ENCODE measurements around the gene STK39. TPM values are rescaled to one million over a fixed set of nuclear protein-coding genes. Genes with fewer than 3 reads are reported as not detected.
A peak's percentile ranks its signal among the peaks of the same experiment; 100 is the strongest.

STK39 gene
- total and polyA plus RNA-seq, 2 of the 4 experiments (the other 2 are of a cell fraction): 11.8 to 16.4 TPM

DNA sequence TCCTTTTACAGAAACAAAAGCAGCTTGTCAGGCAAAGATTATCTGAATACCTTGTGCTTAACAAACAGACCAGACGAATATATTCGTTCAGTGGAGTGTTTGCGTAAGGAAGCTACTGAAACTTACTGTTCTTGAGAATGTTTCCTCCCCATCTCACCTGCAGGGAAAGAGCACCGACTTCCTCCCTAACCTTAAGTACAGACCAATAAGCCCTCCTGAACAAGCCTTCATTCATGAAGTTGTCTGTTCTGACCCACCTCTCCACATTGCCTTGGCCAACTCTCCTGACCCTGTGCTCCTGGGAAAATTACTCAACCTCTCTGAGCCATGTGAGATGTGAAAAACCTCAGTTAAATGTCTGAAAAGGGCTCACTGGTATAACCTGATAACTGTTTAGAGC lies 35.2 kb downstream of the STK39 start:
- Histone ChIP-seq H3K4me1 (ENCODE audit: control insufficient read depth, insufficient read depth, low read length) (peaks cover 31% of the 10 kb centered on the region), H3K14ac (replicated peaks; ENCODE audit: low read depth, low read length) (peak overlapping the region; percentile 81), H4K5ac (ENCODE audit: low read depth, low read length) (peak overlapping the region; percentile 61), H3K9me1 (ENCODE audit: insufficient read depth, low read length) (peaks cover 26% of the 10 kb centered on the region), H3K56ac (ENCODE audit: extremely low read depth, insufficient read depth, low read length) (no peak overlapping the region), H3K27ac (ENCODE audit: insufficient read depth, low read length) (no peak overlapping the region), H3K4me3 (ENCODE audit: insufficient read depth, low read depth, low read length) (no peak overlapping the region), H2BK120ac (ENCODE audit: low read depth, low read length) (peak overlapping the region; percentile 73), H2AK5ac (ENCODE audit: low read depth, low read length) (peak overlapping the region; percentile 41), H4K20me1 (ENCODE audit: insufficient read depth, low read length) (no peaks in the 10 kb centered on the region; the same call in 1 of the 2 replicates), H3K4ac (ENCODE audit: low read depth, low read length) (peak overlapping the region; percentile 74), H3K27me3 (ENCODE audit: control insufficient read depth, insufficient read depth, low read length) (no peaks in the 10 kb centered on the region), H3K4me2 (ENCODE audit: low read depth, low read length) (no peak overlapping the region; the same call in 1 of the 2 replicates), H3K36me3 (ENCODE audit: control insufficient read depth, insufficient read depth, low read length) (peaks cover 4% of the 10 kb centered on the region; the same call in 1 of the 2 replicates), H2BK15ac (ENCODE audit: low read depth, low read length) (peak overlapping the region; percentile 33), H2AK9ac (replicated peaks; ENCODE audit: low read depth, low read length, poor library complexity) (no peak overlapping the region), H4K8ac (ENCODE audit: low read depth in 2 of 2, low read length in 2 of 2) (peak overlapping the region; percentile 8 to 75; a peak in 3 of 4 replicates), H3K9ac (ENCODE audit: low read depth, low read length) (no peak overlapping the region), H3K9me3 (ENCODE audit: control insufficient read depth, insufficient read depth, low read length) (no peaks in the 10 kb centered on the region), H2AFZ (replicated peaks; ENCODE audit: low read length, poor library complexity) (no peak overlapping the region), H4K91ac (ENCODE audit: insufficient read depth, low read depth, low read length) (peak overlapping the region; percentile 29), H2BK20ac (ENCODE audit: low read depth, low read length) (peak overlapping the region; percentile 77; the same call in 1 of the 2 replicates), H3K79me1 (ENCODE audit: low read depth in 1 of 2, low read length in 2 of 2) (peaks cover 40 to 80% of the 10 kb centered on the region in 2 experiments), H2BK5ac (ENCODE audit: low read depth, low read length, poor library complexity, severe bottlenecking) (peak overlapping the region; percentile 91), H3K18ac (ENCODE audit: low read depth, low read length) (peak overlapping the region; percentile 91; the same call in 1 of the 2 replicates), H3K23ac (ENCODE audit: low read depth, low read length) (peak overlapping the region; percentile 41; the same call in 1 of the 2 replicates)
- TF ChIP-seq SMC3 (IDR thresholded peaks at IDR 0.05; ENCODE audit: low read depth, low read length) (no peak), RAD21 (IDR thresholded peaks at IDR 0.05; ENCODE audit: low read length) (no peak), POLR2A (IDR thresholded peaks at IDR 0.05; ENCODE audit: low read depth, low read length) (no peak), CTCF (conservative IDR thresholded peaks at IDR 0.05; ENCODE audit: low read depth, low read length) (no peak), BHLHE40 (IDR thresholded peaks at IDR 0.05; ENCODE audit: low read depth, low read length) (no peak), MAFK (IDR thresholded peaks at IDR 0.05; ENCODE audit: low read depth, low read length) (no peak), FOS (IDR thresholded peaks at IDR 0.05; ENCODE audit: low read depth, low read length) (no peak), RFX5 (IDR thresholded peaks at IDR 0.05; ENCODE audit: low read depth, low read length) (no peak)
- no TSS peak for BruUV-seq (replicated peaks)
- DNase-seq: no peak
- in situ Hi-C loops (cut with MboI; ENCODE audit: low sequenced_read_pairs): no loop called here
- intact Hi-C loops (cut with micrococcal nuclease): loop anchor here (5.0 kb wide), 1 partner anchor 35 kb away; the partner anchor contains the start of gene STK39
- no CpG with 5 or more reads among the region's 4 CpGs for WGBS, 2 experiments (ENCODE audit: extremely low coverage in 2 of 2, insufficient read length in 1 of 2)
- dilution Hi-C loops (cut with HindIII; ENCODE audit: low sequenced_read_pairs, unreplicated experiment): no loop called here
- CTCF ChIA-PET: interaction anchor here (0.9 kb wide), 1 partner anchor 8 kb away, joined by 3 read pairs; no protein-coding TSS in a partner anchor
- POLR2A ChIA-PET (ENCODE audit: unreplicated experiment): no interaction called here
- no peak for ATAC-seq (ENCODE audit: low read depth)
